Liver (tissue), 10 donors: Measurements from ENCODE around the gene KANTR. TPM values are rescaled to one million over a fixed set of nuclear protein-coding genes. Genes with fewer than 3 reads are reported as not detected.
"Not testable (repeated sequence)": the region's sequence is repeated elsewhere in the genome, so short reads cannot be mapped to it uniquely, and the experiment has no call there.

Experiments
- DNase-seq: peaks from one replicate; pipeline ENCODE4 v3.0.0-alpha.2; 2017; ENCODE audit warnings: low spot score
- H3K27ac ChIP-seq, 2 donors: one replicate each; pipeline ENCODE4 v1.7.0; 2013; ENCODE audit warnings: inconsistent platforms in 2 of 2, low read length in 2 of 2, control low read depth in 1 of 2, low read depth in 1 of 2, mild to moderate bottlenecking in 1 of 2
- H3K27me3 ChIP-seq, 4 donors: one replicate each; pipeline versions ENCODE4 v1.6.1 to v1.7.0; 2013; ENCODE audit warnings: low read length in 3 of 4, inconsistent platforms in 1 of 4, mild to moderate bottlenecking in 1 of 4, moderate library complexity in 1 of 4; ENCODE audit not compliant: control insufficient read depth in 4 of 4, insufficient read depth in 4 of 4
- H3K36me3 ChIP-seq, 4 donors: one replicate each; pipeline versions ENCODE4 v1.6.1 to v1.7.0; 2013; ENCODE audit warnings: low read length in 3 of 4, mild to moderate bottlenecking in 3 of 4, low read depth in 1 of 4, moderate library complexity in 1 of 4; ENCODE audit not compliant: control insufficient read depth in 4 of 4, insufficient read depth in 3 of 4
- H3K4me1 ChIP-seq, 4 donors: one replicate each; pipeline versions ENCODE4 v1.6.1 to v1.7.0; 2013; ENCODE audit warnings: low read length in 3 of 4, mild to moderate bottlenecking in 3 of 4, moderate library complexity in 1 of 4; ENCODE audit not compliant: control insufficient read depth in 4 of 4, insufficient read depth in 4 of 4
- H3K4me3 ChIP-seq, 3 donors: one replicate each; pipeline versions ENCODE4 v1.6.1 to v1.7.0; 2013; ENCODE audit warnings: low read length in 3 of 3, control low read depth in 1 of 3, low read depth in 1 of 3, mild to moderate bottlenecking in 1 of 3
- H3K9ac ChIP-seq, 2 donors: one replicate each; pipeline ENCODE4 v1.7.0; 2013; ENCODE audit warnings: low read length in 2 of 2, mild to moderate bottlenecking in 2 of 2, moderate library complexity in 2 of 2, control low read depth in 1 of 2, low read depth in 1 of 2
- H3K9me3 ChIP-seq, 4 donors: one replicate each; pipeline versions ENCODE4 v1.6.1 to v1.7.0; 2013; ENCODE audit warnings: low read length in 3 of 4; ENCODE audit not compliant: control insufficient read depth in 4 of 4
- CTCF ChIP-seq: fragments of 150-350 bp; IDR thresholded peaks from 2 replicates; pipeline ENCODE4 v1.5.1; 2017; ENCODE audit warnings: improper control_type of control experiment, low read depth, low read length; ENCODE audit not compliant: missing input control
- FOXA2 ChIP-seq: IDR thresholded peaks from 2 replicates; pipeline ENCODE4 v1.6.1; 2016; ENCODE audit warnings: antibody characterized with exemption
- GABPA ChIP-seq, 2 donors: IDR thresholded peaks in 1 of 2; conservative IDR thresholded peaks in 1 of 2; 2 replicates each; pipeline ENCODE4 v1.6.1; 2016; ENCODE audit warnings: antibody characterized with exemption in 2 of 2, mild to moderate bottlenecking in 1 of 2, moderate library complexity in 1 of 2
- JUND ChIP-seq, 2 donors: IDR thresholded peaks; 2 replicates each; pipeline ENCODE4 v1.6.1; 2016; ENCODE audit warnings: antibody characterized with exemption in 2 of 2
- RAD21 ChIP-seq, 2 donors: IDR thresholded peaks; 2 replicates each; pipeline ENCODE4 v1.6.1; 2016; ENCODE audit warnings: antibody characterized with exemption in 2 of 2, mild to moderate bottlenecking in 2 of 2
- RXRA ChIP-seq, 2 donors: IDR thresholded peaks; 2 replicates each; pipeline ENCODE4 v1.6.1; 2017 to 2018; ENCODE audit warnings: antibody characterized with exemption in 2 of 2, mild to moderate bottlenecking in 1 of 2
- SP1 ChIP-seq: IDR thresholded peaks from 2 replicates; pipeline ENCODE4 v1.6.1; 2018; ENCODE audit warnings: antibody characterized with exemption, mild to moderate bottlenecking
- YY1 ChIP-seq: IDR thresholded peaks from 2 replicates; pipeline ENCODE4 v1.6.1; 2016; ENCODE audit warnings: antibody characterized with exemption, mild to moderate bottlenecking
- ZBTB33 ChIP-seq: IDR thresholded peaks from 2 replicates; pipeline ENCODE4 v1.6.1; 2016; ENCODE audit warnings: antibody characterized with exemption
- WGBS: extraction: QIAGEN DNeasy Blood & Tissue Kit; methylation state at CpG from one replicate; pipeline ENCODE4 v1.1.7; 2013; 5-methylcytosine and 5-hydroxymethylcytosine counted together
- polyA plus RNA-seq, 2 donors: library from polyadenylated mRNA; stranded (reverse) in 1 of 2; unstranded in 1 of 2; fragments of 200-250 nt in 1 of 2; fragments of >200 nt in 1 of 2; fragmentation: Nextera tagmentation in 1 of 2; extraction: Ambion mirVana in 1 of 2; gene quantifications; one replicate each; pipeline versions ENCODE4 v1.2.1 to v1.2.3, GENCODE V29; 2013 to 2015
- small RNA-seq: library from RNA; depleted of rRNA; stranded (forward); fragments of <200 nt; gene quantifications from one replicate; pipeline ENCODE3, GENCODE V24; 2014
- total RNA-seq, 2 donors: library from RNA; depleted of rRNA; stranded (reverse); fragments of >200 nt; gene quantifications; one replicate each; pipeline ENCODE4 v1.2.3, GENCODE V29; 2014
- donor health status: healthy.
- donor health status: healthy.
- donor health status: healthy.
- donor health status: healthy.
- donor health status: healthy.

KANTR gene
- total and polyA plus RNA-seq, 4 donors: 0.44 to 13.6 (median 4.7) TPM

- no peak for TF ChIP-seq ZBTB33
- TF ChIP-seq RAD21 (IDR thresholded peaks at IDR 0.05): no peak
Observed at GRCh38 chrX:53163436-53163835, 69.5 kb downstream of the KANTR start (continued).

- H3K27ac ChIP-seq, H3K9ac ChIP-seq, H3K9me3 ChIP-seq, H3K4me1 ChIP-seq, H3K27me3 ChIP-seq, H3K36me3 ChIP-seq, H3K4me3 ChIP-seq, DNase-seq: not testable (repeated sequence)
- WGBS: 75% methylated on average over 6 of the region's 6 CpGs
Observed at GRCh38 chrX:53164566-53164965, 70.6 kb downstream of the KANTR start.

GRCh38 chrX:53166103-53166502, 72.2 kb downstream of the KANTR start:
- no peak overlapping the region for H3K4me3 ChIP-seq
- H3K27me3 ChIP-seq: no peaks in the 10 kb centered on the region
- DNase-seq: no peak
- H3K36me3 ChIP-seq: no peaks in the 10 kb centered on the region
- TF ChIP-seq YY1 (no peak), RAD21 (IDR thresholded peaks at IDR 0.05) (no peak), FOXA2 (no peak), RXRA (IDR thresholded peaks at IDR 0.05) (no peak), GABPA (IDR thresholded peaks at IDR 0.05 in 1 of 2, conservative IDR thresholded peaks at IDR 0.05 in 1 of 2) (no peak), SP1 (no peak), JUND (IDR thresholded peaks at IDR 0.05) (no peak)
- H3K4me1 ChIP-seq: no peaks in the 10 kb centered on the region
- 93% methylated on average over 3 of the region's 3 CpGs for WGBS
- no peak overlapping the region for H3K9ac ChIP-seq
- H3K9me3 ChIP-seq: no peaks in the 10 kb centered on the region
- no peak overlapping the region for H3K27ac ChIP-seq

GRCh38 chrX:53171356-53171755, 77.4 kb downstream of the KANTR start:
- no peaks in the 10 kb centered on the region for H3K36me3 ChIP-seq
- WGBS: 88% methylated on average over 7 of the region's 7 CpGs

More at GRCh38 chrX:53171356-53171755, 77.4 kb downstream of the KANTR start:
- H3K4me3 ChIP-seq: no peak overlapping the region
- H3K9me3 ChIP-seq: peaks cover 0 to 4% (median 0%) of the 10 kb centered on the region in 4 donors
- H3K27me3 ChIP-seq: no peaks in the 10 kb centered on the region
- no peaks in the 10 kb centered on the region for H3K4me1 ChIP-seq
- TF ChIP-seq SP1 (no peak), CTCF (peak; percentile 4)
- DNase-seq: no peak
- no peak overlapping the region for H3K9ac ChIP-seq
- H3K27ac ChIP-seq: no peak overlapping the region

Small RNA genes within 50 kb of the gene (small RNA-seq; reads per million reads assigned to genes)
- gene AL139396.1: not detected
- gene AL591212.2: not detected

Other genes starting within 250 kb of the KANTR start
- not detected for gene XAGE3, start 226.1 kb upstream of the KANTR start, total RNA-seq
- under 1 TPM in 1 of 2 donors, not detected in 1; 0.61 TPM for gene XAGE3, start 226.1 kb upstream of the KANTR start, polyA plus RNA-seq
- gene FAM156B, start 196.8 kb upstream of the KANTR start, total RNA-seq: 1 to 10 TPM; 3.5 to 8.8 TPM
- 1 to 10 TPM; 4.2 to 5.2 TPM for gene FAM156B, start 196.8 kb upstream of the KANTR start, polyA plus RNA-seq
- gene FAM156A, start 135.6 kb upstream of the KANTR start, total RNA-seq: 10 to 100 TPM in 1 of 2 donors, 1 to 10 TPM in 1; 2.7 to 12.6 TPM
- 1 to 10 TPM; 4.1 to 7.7 TPM for gene FAM156A, start 135.6 kb upstream of the KANTR start, polyA plus RNA-seq
- gene GPR173, start 45.4 kb upstream of the KANTR start, total RNA-seq: under 1 TPM; 0.25 to 0.61 TPM
- gene GPR173, start 45.4 kb upstream of the KANTR start, polyA plus RNA-seq: under 1 TPM in 1 of 2 donors, not detected in 1; 0.07 TPM
- gene TSPYL2, start 11.8 kb upstream of the KANTR start, total RNA-seq: 1 to 10 TPM; 2.5 to 8.0 TPM
- 1 to 10 TPM; 2.5 to 7.2 TPM for gene TSPYL2, start 11.8 kb upstream of the KANTR start, polyA plus RNA-seq
- 10 to 100 TPM; 39.2 to 74.7 TPM for gene KDM5C, start 131.1 kb downstream of the KANTR start, total RNA-seq
- gene KDM5C, start 131.1 kb downstream of the KANTR start, polyA plus RNA-seq: 10 to 100 TPM; 14.7 to 14.8 TPM
- 1 to 10 TPM; 1.0 to 2.1 TPM for gene IQSEC2, start 187.4 kb downstream of the KANTR start, total RNA-seq
- 1 to 10 TPM in 1 of 2 donors, under 1 TPM in 1; 0.40 to 1.8 TPM for gene IQSEC2, start 187.4 kb downstream of the KANTR start, polyA plus RNA-seq